Activated CD8-positive, alpha-beta memory T cell treated with anti-CD3 and anti-CD28 coated beads for 36 hours (primary cell): ENCODE measurements around the gene JAKMIP1. TPM values are rescaled to one million over a fixed set of nuclear protein-coding genes. Genes with fewer than 3 reads are reported as not detected.

Experiments
- CTCF ChIA-PET: fragments of 350-600 bp; sonication (Branson Sonifier 250); formaldehyde crosslinking; loops from one replicate; lab custom pipeline; 2021; ENCODE audit warnings: antibody characterized with exemption; lab: Charles Lee
- POLR2A ChIA-PET: fragments of 350-600 bp; sonication (Branson Sonifier 250); formaldehyde crosslinking; loops from one replicate; lab custom pipeline; 2021; ENCODE audit warnings: antibody characterized with exemption; lab: Charles Lee
- total RNA-seq, 2 experiments: library from RNA; stranded (reverse); gene quantifications; one replicate each; pipeline ENCODE4 v1.2.3, GENCODE V29; 2021

JAKMIP1 gene
- total RNA-seq, 2 experiments from 2014 or later, result 12.4 to 12.5 TPM

GRCh38 chr4:6093671-6094070 is 106.7 kb downstream of the JAKMIP1 start:
- CTCF ChIA-PET, result no interaction called here
- POLR2A ChIA-PET, result no interaction called here

- POLR2A ChIA-PET, result no interaction called here
- CTCF ChIA-PET, result no interaction called here
Observed at GRCh38 chr4:6092971-6093370, 107.4 kb downstream of the JAKMIP1 start.

GRCh38 chr4:6092131-6092530 is 108.2 kb downstream of the JAKMIP1 start:
- ChIA-PET POLR2A (no interaction called here), CTCF (no interaction called here)

- POLR2A ChIA-PET, result no interaction called here
- CTCF ChIA-PET, result interaction anchor here (0.9 kb wide), 1 partner anchor 240 kb away, joined by 3 read pairs; no protein-coding TSS in a partner anchor
Observed at GRCh38 chr4:6090931-6091330, 109.4 kb downstream of the JAKMIP1 start.

GRCh38 chr4:6088950-6089349 is 111.4 kb downstream of the JAKMIP1 start:
- POLR2A ChIA-PET, result no interaction called here

GRCh38 chr4:6087669-6088341 is 112.5 kb downstream of the JAKMIP1 start:
- CTCF ChIA-PET, result interaction anchor here (0.6 kb wide), 1 partner anchor 90 kb away, joined by 3 read pairs; no protein-coding TSS in a partner anchor
- POLR2A ChIA-PET, result no interaction called here

More at GRCh38 chr4:6088950-6089349, 111.4 kb downstream of the JAKMIP1 start:
- CTCF ChIA-PET, result no interaction called here

- ChIA-PET POLR2A (no interaction called here), CTCF (no interaction called here)
Observed at GRCh38 chr4:6086846-6087245, 113.5 kb downstream of the JAKMIP1 start.

GRCh38 chr4:6085691-6086628 is 114.4 kb downstream of the JAKMIP1 start:
- ChIA-PET CTCF (no interaction called here), POLR2A (no interaction called here)

GRCh38 chr4:6085028-6085690 is 115.2 kb downstream of the JAKMIP1 start:
- POLR2A ChIA-PET, result no interaction called here
- CTCF ChIA-PET, result no interaction called here

GRCh38 chr4:6079965-6080364 is 120.4 kb downstream of the JAKMIP1 start:
- ChIA-PET CTCF (no interaction called here), POLR2A (interaction anchor here (1.0 kb wide), 1 partner anchor 121 kb away, joined by 3 read pairs; the partner anchor contains the start of gene JAKMIP1)

GRCh38 chr4:6078560-6078959 is 121.8 kb downstream of the JAKMIP1 start:
- ChIA-PET CTCF (interaction anchor here (1.1 kb wide), 1 partner anchor 249 kb away, joined by 3 read pairs; no protein-coding TSS in a partner anchor), POLR2A (no interaction called here)

GRCh38 chr4:6076391-6076790 is 124.0 kb downstream of the JAKMIP1 start:
- ChIA-PET CTCF (no interaction called here), POLR2A (no interaction called here)

GRCh38 chr4:6074758-6075157 is 125.6 kb downstream of the JAKMIP1 start:
- CTCF ChIA-PET, result no interaction called here

GRCh38 chr4:6071959-6072720 is 128.2 kb downstream of the JAKMIP1 start:
- ChIA-PET CTCF (interaction anchor here (0.6 kb wide), 1 partner anchor 474 kb away, joined by 3 read pairs; no protein-coding TSS in a partner anchor), POLR2A (no interaction called here)

More at GRCh38 chr4:6074758-6075157, 125.6 kb downstream of the JAKMIP1 start:
- POLR2A ChIA-PET, result no interaction called here

GRCh38 chr4:6071191-6071958 is 129.0 kb downstream of the JAKMIP1 start:
- POLR2A ChIA-PET, result no interaction called here
- CTCF ChIA-PET, result no interaction called here

- CTCF ChIA-PET, result no interaction called here
Observed at GRCh38 chr4:6069845-6070709, 130.3 kb downstream of the JAKMIP1 start.

GRCh38 chr4:6068986-6069385 is 131.4 kb downstream of the JAKMIP1 start:
- ChIA-PET POLR2A (no interaction called here), CTCF (no interaction called here)

More at GRCh38 chr4:6069845-6070709, 130.3 kb downstream of the JAKMIP1 start:
- POLR2A ChIA-PET, result no interaction called here
